SH-SY5Y (cell line): ENCODE measurements around the gene OPCML.

Experiments
- GATA2 ChIP-seq: IDR thresholded peaks from 2 replicates; pipeline ENCODE4 v1.6.1; 2011; ENCODE audit warnings: mild to moderate bottlenecking, low read depth, low read length
- GATA3 ChIP-seq: IDR thresholded peaks from 2 replicates; pipeline ENCODE4 v1.6.1; 2011; ENCODE audit warnings: low read depth, mild to moderate bottlenecking, low read length, moderate library complexity

GRCh38 chr11:132691848-132692550 is 840.3 kb downstream of the OPCML start:
- TF ChIP-seq GATA3 (no peak), GATA2 (no peak)
